GM20431 (cell line): ENCODE measurements around the gene USH2A.

Source experiments
- in situ Hi-C: fragments of 300-500 bp; cut with MseI, MboI; formaldehyde crosslinking; loops from one replicate; pipeline ENCODE4 v1.15.0; 2020; ENCODE audit warnings: low sequenced_read_pairs; ENCODE audit not compliant: unreplicated experiment

The USH2A gene

GRCh38 chr1:216212826-216213225 is 210.4 kb downstream of the USH2A start:
- in situ Hi-C loops, result no loop called here

GRCh38 chr1:216210081-216210480 is 213.2 kb downstream of the USH2A start:
- in situ Hi-C loops, result no loop called here

- in situ Hi-C loops, result no loop called here
These were observed 214.1 kb downstream of the USH2A start for GRCh38 chr1:216209125-216209524.

- in situ Hi-C loops, result no loop called here
These were observed 216.1 kb downstream of the USH2A start for GRCh38 chr1:216207154-216207553.

GRCh38 chr1:216205176-216205575 is 218.1 kb downstream of the USH2A start:
- in situ Hi-C loops, result no loop called here

GRCh38 chr1:216201946-216202345 is 221.3 kb downstream of the USH2A start:
- in situ Hi-C loops, result no loop called here

- in situ Hi-C loops, result no loop called here
These were observed 222.3 kb downstream of the USH2A start for GRCh38 chr1:216200941-216201340.

GRCh38 chr1:216194721-216195120 is 228.5 kb downstream of the USH2A start:
- in situ Hi-C loops, result no loop called here

GRCh38 chr1:216193839-216194443 is 229.3 kb downstream of the USH2A start:
- in situ Hi-C loops, result no loop called here

GRCh38 chr1:216190438-216190837 is 232.8 kb downstream of the USH2A start:
- in situ Hi-C loops, result no loop called here

GRCh38 chr1:216186816-216187215 is 236.4 kb downstream of the USH2A start:
- in situ Hi-C loops, result no loop called here

GRCh38 chr1:216186141-216186540 is 237.1 kb downstream of the USH2A start:
- in situ Hi-C loops, result no loop called here

- in situ Hi-C loops, result no loop called here
These were observed 239.0 kb downstream of the USH2A start for GRCh38 chr1:216184126-216184680.

GRCh38 chr1:216183454-216183853 is 239.8 kb downstream of the USH2A start:
- in situ Hi-C loops, result no loop called here

- in situ Hi-C loops, result no loop called here
These were observed 240.2 kb downstream of the USH2A start for GRCh38 chr1:216183007-216183406.

- in situ Hi-C loops, result no loop called here
These were observed 241.7 kb downstream of the USH2A start for GRCh38 chr1:216181590-216181989.

GRCh38 chr1:216178281-216178680 is 245.0 kb downstream of the USH2A start:
- in situ Hi-C loops, result no loop called here

- in situ Hi-C loops, result no loop called here
These were observed 246.3 kb downstream of the USH2A start for GRCh38 chr1:216176970-216177369.

GRCh38 chr1:216175714-216176113 is 247.5 kb downstream of the USH2A start:
- in situ Hi-C loops, result no loop called here

GRCh38 chr1:216173376-216173995 is 249.8 kb downstream of the USH2A start:
- in situ Hi-C loops, result no loop called here

GRCh38 chr1:216169351-216169750 is 253.9 kb downstream of the USH2A start:
- in situ Hi-C loops, result no loop called here

GRCh38 chr1:216168546-216168945 is 254.7 kb downstream of the USH2A start:
- in situ Hi-C loops, result no loop called here
